Stimulated activated naive CD8-positive, alpha-beta T cell treated with anti-CD3 and anti-CD28 coated beads, Interleukin-15, amount 100 ng/mL, for 72 hours (primary cell): ENCODE measurements around the gene HID1.

Source experiments
- ATAC-seq: fragments of 150-1000 bp; cut with Tn5 transposase; 2 replicates; pipeline ENCODE4 v1.10.0; 2021; ENCODE audit warnings: mild to moderate bottlenecking, moderate library complexity
- DNase-seq, 2 donors: peaks; one replicate each; pipeline ENCODE4 v3.0.0; 2021 to 2022
- H3K27ac Mint-ChIP-seq, 2 donors: one replicate each; pipeline ENCODE4 v1.8.0; 2022; ENCODE audit warnings: mild to moderate bottlenecking in 2 of 2, mixed read lengths in 2 of 2, moderate library complexity in 2 of 2
- H3K27me3 Mint-ChIP-seq: one replicate; pipeline ENCODE4 v1.8.0; 2022; ENCODE audit warnings: mixed read lengths
- H3K4me1 Mint-ChIP-seq: one replicate; pipeline ENCODE4 v1.8.0; 2022; ENCODE audit warnings: mild to moderate bottlenecking, mixed read lengths
- H3K4me3 Mint-ChIP-seq, 2 donors: one replicate each; pipeline ENCODE4 v1.8.0; 2022; ENCODE audit warnings: mild to moderate bottlenecking in 2 of 2, mixed read lengths in 2 of 2, moderate library complexity in 1 of 2
- H3K9me3 Mint-ChIP-seq, 2 donors: one replicate each; pipeline ENCODE4 v1.8.0; 2022; ENCODE audit warnings: mixed read lengths in 2 of 2

Gene HID1

GRCh38 chr17:74963656-74964055 lies 8.9 kb downstream of the HID1 start:
- H3K27me3 Mint-ChIP-seq: no peaks in the 10 kb centered on the region
- no peak overlapping the region for H3K4me3 Mint-ChIP-seq
- H3K27ac Mint-ChIP-seq: no peak overlapping the region
- H3K9me3 Mint-ChIP-seq: no peaks in the 10 kb centered on the region
- DNase-seq (no peak), ATAC-seq (no peak)
- peaks cover 11% of the 10 kb centered on the region for H3K4me1 Mint-ChIP-seq

- ATAC-seq (no peak), DNase-seq (no peak)
- Mint-ChIP-seq H3K27ac (no peak overlapping the region), H3K4me1 (peaks cover 15% of the 10 kb centered on the region), H3K27me3 (peaks cover 5% of the 10 kb centered on the region), H3K9me3 (no peaks in the 10 kb centered on the region), H3K4me3 (no peak overlapping the region)
Measured at GRCh38 chr17:74962622-74963394, 9.8 kb downstream of the HID1 start.

- H3K27me3 Mint-ChIP-seq: peaks cover 6% of the 10 kb centered on the region
- ATAC-seq (peak; percentile 78), DNase-seq (peak; percentile 77 to 80)
- no peak overlapping the region for H3K27ac Mint-ChIP-seq
- no peaks in the 10 kb centered on the region for H3K9me3 Mint-ChIP-seq
- H3K4me1 Mint-ChIP-seq: peaks cover 15% of the 10 kb centered on the region
- H3K4me3 Mint-ChIP-seq: no peak overlapping the region
Measured at GRCh38 chr17:74961657-74962350, 10.8 kb downstream of the HID1 start.

GRCh38 chr17:74960570-74961342 lies 11.8 kb downstream of the HID1 start:
- H3K9me3 Mint-ChIP-seq: no peaks in the 10 kb centered on the region
- peak; percentile 37 for ATAC-seq
- DNase-seq: peak; percentile 38 to 39
- no peak overlapping the region for H3K4me3 Mint-ChIP-seq
- no peak overlapping the region for H3K27ac Mint-ChIP-seq
- H3K27me3 Mint-ChIP-seq: peaks cover 6% of the 10 kb centered on the region
- peaks cover 15% of the 10 kb centered on the region for H3K4me1 Mint-ChIP-seq

- H3K4me1 Mint-ChIP-seq: peaks cover 15% of the 10 kb centered on the region
- no peak overlapping the region for H3K27ac Mint-ChIP-seq
- H3K9me3 Mint-ChIP-seq: no peaks in the 10 kb centered on the region
- H3K27me3 Mint-ChIP-seq: peaks cover 6% of the 10 kb centered on the region
- H3K4me3 Mint-ChIP-seq: no peak overlapping the region
- ATAC-seq: no peak
- no peak for DNase-seq
Measured at GRCh38 chr17:74959826-74960515, 12.6 kb downstream of the HID1 start.

GRCh38 chr17:74957935-74958740 lies 14.4 kb downstream of the HID1 start:
- H3K4me3 Mint-ChIP-seq: no peak overlapping the region
- H3K4me1 Mint-ChIP-seq: peaks cover 15% of the 10 kb centered on the region
- ATAC-seq: peak; percentile 53
- DNase-seq: peak; percentile 80 to 84
- peaks cover 6% of the 10 kb centered on the region for H3K27me3 Mint-ChIP-seq
- no peaks in the 10 kb centered on the region for H3K9me3 Mint-ChIP-seq
- no peak overlapping the region for H3K27ac Mint-ChIP-seq

GRCh38 chr17:74956093-74956492 lies 16.5 kb downstream of the HID1 start:
- Mint-ChIP-seq H3K27ac (no peak overlapping the region), H3K27me3 (peaks cover 6% of the 10 kb centered on the region), H3K4me3 (no peak overlapping the region), H3K9me3 (no peaks in the 10 kb centered on the region), H3K4me1 (peaks cover 10% of the 10 kb centered on the region)
- ATAC-seq (no peak), DNase-seq (no peak)

- DNase-seq: no peak
- Mint-ChIP-seq H3K4me3 (no peak overlapping the region), H3K4me1 (peaks cover 4% of the 10 kb centered on the region), H3K27me3 (peaks cover 6% of the 10 kb centered on the region), H3K27ac (peak overlapping the region in 1 of 2 donors; percentile 58), H3K9me3 (no peaks in the 10 kb centered on the region)
- ATAC-seq: no peak
Measured at GRCh38 chr17:74954665-74955421, 17.7 kb downstream of the HID1 start.

GRCh38 chr17:74954115-74954514 lies 18.4 kb downstream of the HID1 start:
- Mint-ChIP-seq H3K27me3 (peaks cover 6% of the 10 kb centered on the region), H3K9me3 (no peaks in the 10 kb centered on the region), H3K27ac (no peak overlapping the region), H3K4me1 (peaks cover 4% of the 10 kb centered on the region), H3K4me3 (no peak overlapping the region)
- DNase-seq (no peak), ATAC-seq (no peak)

- Mint-ChIP-seq H3K4me1 (peaks cover 3% of the 10 kb centered on the region), H3K27me3 (peaks cover 4% of the 10 kb centered on the region), H3K9me3 (no peaks in the 10 kb centered on the region), H3K27ac (no peak overlapping the region), H3K4me3 (no peak overlapping the region)
- no peak for DNase-seq
- no peak for ATAC-seq
Measured at GRCh38 chr17:74953134-74953687, 19.3 kb downstream of the HID1 start.

- Mint-ChIP-seq H3K27ac (no peak overlapping the region), H3K9me3 (no peaks in the 10 kb centered on the region), H3K4me3 (no peak overlapping the region), H3K4me1 (no peaks in the 10 kb centered on the region), H3K27me3 (no peaks in the 10 kb centered on the region)
- ATAC-seq: no peak
- DNase-seq: no peak
Measured at GRCh38 chr17:74952431-74953133, 20.0 kb downstream of the HID1 start.

GRCh38 chr17:74951680-74952421 lies 20.7 kb downstream of the HID1 start:
- Mint-ChIP-seq H3K27ac (no peak overlapping the region), H3K27me3 (no peaks in the 10 kb centered on the region), H3K9me3 (no peaks in the 10 kb centered on the region), H3K4me1 (no peaks in the 10 kb centered on the region), H3K4me3 (no peak overlapping the region)
- no peak for DNase-seq
- ATAC-seq: no peak

- no peak overlapping the region for H3K4me3 Mint-ChIP-seq
- H3K27me3 Mint-ChIP-seq: no peaks in the 10 kb centered on the region
- H3K9me3 Mint-ChIP-seq: no peaks in the 10 kb centered on the region
- H3K4me1 Mint-ChIP-seq: no peaks in the 10 kb centered on the region
- DNase-seq (no peak), ATAC-seq (no peak)
- H3K27ac Mint-ChIP-seq: no peak overlapping the region
Measured at GRCh38 chr17:74951065-74951464, 21.5 kb downstream of the HID1 start.
